ENCODE data around the gene FHL2.
"Not testable (repeated sequence)": the region's sequence is repeated elsewhere in the genome, so short reads cannot be mapped to it uniquely, and the experiment has no call there.

The FHL2 gene

GRCh38 chr2:105329197-105329554 is 69.7 kb downstream of the FHL2 start:
- in situ Hi-C loops (cut with MboI; ENCODE audit: low pct_unique_long_range_greater_than_20kb, low sequenced_read_pairs), result no loop called here
- DNase-seq, result no peak

GRCh38 chr2:105328281-105329196 is 70.3 kb downstream of the FHL2 start:
- peak; percentile 68 for DNase-seq
- in situ Hi-C loops (cut with MboI; ENCODE audit: low pct_unique_long_range_greater_than_20kb, low sequenced_read_pairs), result no loop called here

- DNase-seq, result no peak
- in situ Hi-C loops (cut with MboI; ENCODE audit: low pct_unique_long_range_greater_than_20kb, low sequenced_read_pairs), result no loop called here
These were observed 71.2 kb downstream of the FHL2 start for GRCh38 chr2:105327690-105328089.

GRCh38 chr2:105327271-105327670 is 71.6 kb downstream of the FHL2 start:
- in situ Hi-C loops (cut with MboI; ENCODE audit: low pct_unique_long_range_greater_than_20kb, low sequenced_read_pairs); DNase-seq: not testable (repeated sequence)

GRCh38 chr2:105325389-105325963 is 73.4 kb downstream of the FHL2 start:
- peak; percentile 67 for DNase-seq
- in situ Hi-C loops (cut with MboI; ENCODE audit: low pct_unique_long_range_greater_than_20kb, low sequenced_read_pairs), result no loop called here

DNA sequence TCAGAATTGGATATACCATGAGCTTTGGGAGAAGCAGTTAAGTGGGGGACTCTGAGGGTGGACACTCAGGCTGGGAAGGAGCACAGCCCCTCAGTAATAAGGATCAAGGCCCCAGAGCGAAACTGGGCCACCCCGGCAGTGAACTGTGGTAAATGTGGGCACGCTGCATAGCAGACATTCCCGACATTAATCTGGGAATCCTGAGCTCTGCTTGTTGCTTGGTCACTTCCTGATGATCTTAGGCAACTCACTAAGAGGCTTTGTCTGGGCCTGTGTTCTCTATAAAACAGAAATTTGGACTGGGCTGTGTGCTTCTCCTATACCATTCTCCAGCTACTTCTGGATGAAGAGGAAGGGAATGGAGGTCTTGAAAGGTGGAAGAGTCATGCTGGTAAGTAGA is 74.1 kb downstream of the FHL2 start:
- no peak for DNase-seq
- in situ Hi-C loops (cut with MboI; ENCODE audit: low pct_unique_long_range_greater_than_20kb, low sequenced_read_pairs), result no loop called here

- in situ Hi-C loops (cut with MboI; ENCODE audit: low pct_unique_long_range_greater_than_20kb, low sequenced_read_pairs), result no loop called here
These were observed 74.8 kb downstream of the FHL2 start for GRCh38 chr2:105324101-105324500.

GRCh38 chr2:105323111-105323510 is 75.7 kb downstream of the FHL2 start:
- DNase-seq, result no peak
- in situ Hi-C loops (cut with MboI; ENCODE audit: low pct_unique_long_range_greater_than_20kb, low sequenced_read_pairs), result no loop called here

More at GRCh38 chr2:105324101-105324500, 74.8 kb downstream of the FHL2 start:
- peak; percentile 46 for DNase-seq

- no peak for DNase-seq
- in situ Hi-C loops (cut with MboI; ENCODE audit: low pct_unique_long_range_greater_than_20kb, low sequenced_read_pairs), result no loop called here
These were observed 76.8 kb downstream of the FHL2 start for GRCh38 chr2:105321875-105322646.

DNA sequence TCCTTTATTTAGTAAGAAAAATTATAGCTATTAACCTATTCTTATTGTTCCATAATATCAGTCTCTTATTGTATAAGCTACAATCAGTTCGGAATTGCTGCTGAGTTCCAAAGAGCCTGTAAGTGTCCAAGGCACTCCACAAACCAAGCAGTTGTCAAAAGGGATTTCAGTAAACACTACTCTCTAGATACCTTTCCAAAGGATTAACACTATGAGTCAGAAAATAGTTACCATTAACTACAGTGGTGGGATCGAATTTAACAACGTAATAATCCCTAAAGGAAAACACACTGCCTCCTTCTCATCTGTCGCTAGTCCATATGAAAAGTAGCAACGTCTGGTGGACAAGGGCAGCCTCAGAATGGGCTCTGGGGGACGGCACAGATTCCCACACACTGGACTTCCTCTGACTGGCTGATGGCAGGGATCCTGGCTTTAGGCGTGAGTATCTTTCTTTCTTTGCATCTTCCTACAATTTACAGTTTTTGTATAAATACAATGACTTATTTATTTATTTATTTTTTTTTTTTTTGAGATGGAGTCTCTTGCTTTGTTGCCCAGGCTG is 78.1 kb downstream of the FHL2 start:
- no peak for DNase-seq
- in situ Hi-C loops (cut with MboI; ENCODE audit: low pct_unique_long_range_greater_than_20kb, low sequenced_read_pairs), result no loop called here

- no peak for DNase-seq
- in situ Hi-C loops (cut with MboI; ENCODE audit: low pct_unique_long_range_greater_than_20kb, low sequenced_read_pairs), result no loop called here
These were observed 80.9 kb downstream of the FHL2 start for GRCh38 chr2:105317937-105318336.

DNA sequence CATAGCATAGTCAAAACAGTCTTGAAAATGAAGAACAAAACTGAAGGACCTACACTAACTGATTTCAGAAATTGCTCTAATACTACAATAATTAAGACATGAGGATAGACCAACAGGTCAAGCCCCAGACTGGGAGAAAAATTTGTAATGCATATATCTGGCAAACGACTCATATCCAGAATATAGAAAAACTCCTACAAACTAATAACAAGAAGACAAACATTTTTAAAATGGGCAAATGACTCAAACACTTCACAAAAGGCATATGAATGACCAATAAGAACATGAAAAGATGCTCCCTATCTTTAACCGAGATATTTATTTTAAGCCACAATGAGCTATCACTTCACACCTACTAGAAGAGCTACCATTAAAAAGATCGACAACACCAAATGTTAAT is 83.5 kb downstream of the FHL2 start:
- no peak for DNase-seq
- in situ Hi-C loops (cut with MboI; ENCODE audit: low pct_unique_long_range_greater_than_20kb, low sequenced_read_pairs), result no loop called here

- DNase-seq, result peak; percentile 65
- in situ Hi-C loops (cut with MboI; ENCODE audit: low pct_unique_long_range_greater_than_20kb, low sequenced_read_pairs), result no loop called here
These were observed 85.0 kb downstream of the FHL2 start for GRCh38 chr2:105313877-105314276.
